Natural killer cell treated with Interleukin-12 subunit alpha and Interleukin-12 subunit beta and Interleukin-15 and Interleukin-18, amount 100 ng/mL, for 72 hours (primary cell): Measurements from ENCODE around the gene LIPG. TPM values are rescaled to one million over a fixed set of nuclear protein-coding genes. Genes with fewer than 3 reads are reported as not detected.

Experiments
- ATAC-seq, 2 donors: fragments of 150-1000 bp; cut with Tn5 transposase in 1 of 2; sonication (Bioruptor Pico), chemical (Tn5 transposase) in 1 of 2; 2 replicates each; pipeline ENCODE4 v1.10.0; 2021
- DNase-seq: peaks from one replicate; pipeline ENCODE4 v3.0.0; 2022; ENCODE audit warnings: low spot score
- H3K27ac Mint-ChIP-seq, 2 donors: 1 replicate in 1 of 2; 2 replicates in 1 of 2; pipeline ENCODE4 v1.8.0; 2022; ENCODE audit warnings: mixed read lengths in 2 of 2, mild to moderate bottlenecking in 1 of 2, moderate library complexity in 1 of 2
- H3K27me3 Mint-ChIP-seq, 2 donors: 1 replicate in 1 of 2; 2 replicates in 1 of 2; pipeline ENCODE4 v1.8.0; 2022; ENCODE audit warnings: mixed read lengths in 2 of 2
- H3K36me3 Mint-ChIP-seq: one replicate; pipeline ENCODE4 v1.8.0; 2022; ENCODE audit warnings: mixed read lengths
- H3K4me1 Mint-ChIP-seq, 2 donors: 1 replicate in 1 of 2; 2 replicates in 1 of 2; pipeline ENCODE4 v1.8.0; 2022; ENCODE audit warnings: low read depth in 2 of 2, mixed read lengths in 2 of 2, mild to moderate bottlenecking in 1 of 2
- H3K4me3 Mint-ChIP-seq: one replicate; pipeline ENCODE4 v1.8.0; 2022; ENCODE audit warnings: mixed read lengths
- H3K9me3 Mint-ChIP-seq: 2 replicates; pipeline ENCODE4 v1.8.0; 2022; ENCODE audit warnings: mixed read lengths
- total RNA-seq, 2 donors: library from RNA; stranded (reverse); gene quantifications; one replicate each; pipeline ENCODE4 v1.2.3, GENCODE V29; 2022

Gene LIPG
- total RNA-seq, 2 donors from 2014 or later, result 0.19 TPM; not detected in 1

DNA sequence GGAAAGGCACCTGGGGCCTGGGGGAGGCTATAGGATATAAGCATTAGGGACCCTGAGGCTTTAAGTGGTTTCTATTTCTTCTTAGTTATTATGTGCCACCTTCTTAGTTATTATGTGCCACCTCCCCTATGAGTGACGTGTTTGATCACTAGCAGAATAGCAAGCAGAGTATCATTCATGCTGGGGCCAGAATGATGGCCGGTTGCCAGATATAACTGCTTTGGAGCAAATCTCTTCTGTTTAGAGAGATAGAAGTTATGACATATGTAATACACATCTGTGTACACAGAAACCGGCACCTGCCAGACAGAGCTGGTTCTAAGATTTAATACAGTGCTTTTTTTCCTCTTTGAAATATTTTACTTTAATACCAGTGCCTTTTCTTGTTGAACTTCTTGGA, 29.4 kb downstream of the LIPG start:
- Mint-ChIP-seq H3K4me1 (no peaks in the 10 kb centered on the region), H3K4me3 (no peak overlapping the region), H3K27me3 (peaks cover 13% of the 10 kb centered on the region in 2 donors), H3K27ac (no peak overlapping the region), H3K9me3 (no peaks in the 10 kb centered on the region), H3K36me3 (no peaks in the 10 kb centered on the region)
- ATAC-seq (no peak), DNase-seq (no peak)

GRCh38 chr18:49591775-49592174, 29.9 kb downstream of the LIPG start:
- Mint-ChIP-seq H3K4me1 (no peaks in the 10 kb centered on the region), H3K4me3 (no peak overlapping the region), H3K27ac (no peak overlapping the region), H3K36me3 (no peaks in the 10 kb centered on the region), H3K9me3 (no peaks in the 10 kb centered on the region), H3K27me3 (peaks cover 13% of the 10 kb centered on the region in 2 donors)
- ATAC-seq, result no peak
- no peak for DNase-seq

- no peak for ATAC-seq
- Mint-ChIP-seq H3K36me3 (no peaks in the 10 kb centered on the region), H3K4me1 (peaks cover 5 to 7% of the 10 kb centered on the region in 2 donors), H3K4me3 (no peak overlapping the region), H3K9me3 (no peaks in the 10 kb centered on the region), H3K27ac (no peak overlapping the region), H3K27me3 (peaks cover 20 to 25% of the 10 kb centered on the region in 2 donors)
- DNase-seq, result no peak
These were observed 34.8 kb downstream of the LIPG start for GRCh38 chr18:49596687-49597086.

DNA sequence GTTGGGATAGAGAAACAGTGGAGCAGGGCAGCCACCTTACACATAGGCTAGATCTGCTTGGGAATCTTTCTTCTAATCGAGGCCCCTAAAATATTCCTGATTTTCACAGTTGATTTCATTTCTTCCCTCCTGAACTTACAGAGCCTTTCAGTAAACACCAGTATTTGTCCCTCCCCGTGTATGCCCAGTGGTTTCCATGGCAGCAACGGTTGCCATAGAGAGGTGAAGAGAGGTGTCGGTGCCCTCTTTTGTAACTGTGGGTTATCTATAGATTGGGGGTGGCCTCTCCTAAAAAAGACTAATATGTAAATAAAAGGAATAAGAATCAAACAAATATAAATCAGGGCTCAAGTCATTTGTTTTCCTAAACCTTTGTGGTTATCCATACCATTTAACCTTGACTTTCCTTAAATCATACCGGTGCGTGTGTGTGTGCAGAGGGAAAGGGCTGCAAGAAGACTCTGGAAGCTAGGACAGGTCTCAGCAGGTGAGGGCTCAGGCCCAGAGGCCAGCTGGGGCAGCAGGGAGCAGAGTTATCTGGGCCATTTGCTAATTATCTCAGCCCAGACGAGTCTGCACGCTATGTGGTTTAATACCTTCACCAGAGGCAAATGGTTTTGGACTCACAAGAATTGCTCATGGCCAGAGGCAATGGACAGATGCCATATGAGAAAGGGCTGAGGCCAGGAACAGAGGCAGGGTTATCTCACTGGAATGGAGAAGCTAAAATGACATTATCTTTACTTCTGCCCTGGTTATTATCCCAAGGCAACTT, 35.5 kb downstream of the LIPG start:
- peaks cover 5 to 7% of the 10 kb centered on the region in 2 donors for H3K4me1 Mint-ChIP-seq
- no peaks in the 10 kb centered on the region for H3K9me3 Mint-ChIP-seq
- no peak for ATAC-seq
- H3K27me3 Mint-ChIP-seq, result peaks cover 15 to 23% of the 10 kb centered on the region in 2 donors
- H3K4me3 Mint-ChIP-seq, result no peak overlapping the region
- no peak for DNase-seq
- no peak overlapping the region for H3K27ac Mint-ChIP-seq
- H3K36me3 Mint-ChIP-seq, result no peaks in the 10 kb centered on the region

GRCh38 chr18:49601211-49601610, 39.4 kb downstream of the LIPG start:
- ATAC-seq, result no peak
- Mint-ChIP-seq H3K4me3 (no peak overlapping the region), H3K27me3 (peaks cover 31 to 32% of the 10 kb centered on the region in 2 donors), H3K9me3 (no peaks in the 10 kb centered on the region), H3K4me1 (peaks cover 5 to 7% of the 10 kb centered on the region in 2 donors), H3K36me3 (peaks cover 9% of the 10 kb centered on the region), H3K27ac (no peak overlapping the region)
- DNase-seq, result no peak

- Mint-ChIP-seq H3K27ac (no peak overlapping the region), H3K4me1 (no peaks in the 10 kb centered on the region), H3K4me3 (no peak overlapping the region), H3K36me3 (peaks cover 9% of the 10 kb centered on the region), H3K27me3 (peaks cover 17 to 23% of the 10 kb centered on the region in 2 donors), H3K9me3 (no peaks in the 10 kb centered on the region)
- no peak for ATAC-seq
- DNase-seq, result no peak
These were observed 46.8 kb downstream of the LIPG start for GRCh38 chr18:49608366-49609255.

DNA sequence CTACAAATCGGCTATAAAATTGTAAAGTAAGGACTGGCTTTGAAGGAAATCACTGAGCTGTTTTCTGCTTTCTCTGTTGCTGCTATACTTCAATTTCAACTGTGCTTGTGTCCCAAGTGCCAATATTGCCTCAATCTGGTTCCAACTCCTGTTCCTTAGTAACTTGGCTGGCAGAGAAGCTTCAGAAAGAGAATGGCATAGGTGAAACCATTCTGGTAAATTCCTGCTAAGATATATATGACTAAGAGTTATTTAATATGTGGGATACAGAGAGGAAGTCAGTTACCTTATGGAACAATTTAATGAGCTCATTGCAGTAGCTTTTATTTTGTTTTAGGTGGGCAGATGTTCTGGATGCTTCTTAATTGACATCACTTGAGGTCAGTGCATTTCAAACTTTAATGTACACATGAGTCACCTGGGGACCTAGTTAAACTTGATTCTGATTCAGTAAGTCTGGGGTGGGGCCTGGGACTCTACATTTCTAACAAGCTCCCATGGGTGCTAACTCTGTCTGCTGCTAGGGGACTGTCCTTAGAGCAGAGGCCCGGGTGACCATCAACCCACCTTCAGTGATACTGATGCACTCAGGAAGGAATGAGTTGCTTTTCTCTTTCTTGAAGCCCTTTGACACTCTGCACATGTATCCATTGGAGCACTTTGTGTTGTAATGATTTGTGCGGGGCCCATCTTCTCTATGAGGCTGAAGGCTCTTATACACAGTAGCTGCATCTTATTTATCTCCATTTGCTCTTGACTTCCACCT, 47.6 kb downstream of the LIPG start:
- Mint-ChIP-seq H3K27ac (no peak overlapping the region), H3K27me3 (peaks cover 19 to 27% of the 10 kb centered on the region in 2 donors), H3K9me3 (no peaks in the 10 kb centered on the region), H3K4me1 (no peaks in the 10 kb centered on the region), H3K4me3 (no peak overlapping the region), H3K36me3 (peaks cover 8% of the 10 kb centered on the region)
- ATAC-seq, result no peak
- DNase-seq, result no peak

- H3K27me3 Mint-ChIP-seq, result peaks cover 18 to 21% of the 10 kb centered on the region in 2 donors
- peaks cover 3% of the 10 kb centered on the region for H3K36me3 Mint-ChIP-seq
- no peak for DNase-seq
- no peaks in the 10 kb centered on the region for H3K9me3 Mint-ChIP-seq
- no peak overlapping the region for H3K4me3 Mint-ChIP-seq
- no peak overlapping the region for H3K27ac Mint-ChIP-seq
- peak in 1 of 2 donors; percentile 28 for ATAC-seq
- no peaks in the 10 kb centered on the region for H3K4me1 Mint-ChIP-seq
These were observed 48.2 kb downstream of the LIPG start for GRCh38 chr18:49610022-49610445.

- Mint-ChIP-seq H3K9me3 (no peaks in the 10 kb centered on the region), H3K27me3 (peaks cover 11 to 12% of the 10 kb centered on the region in 2 donors), H3K36me3 (no peaks in the 10 kb centered on the region), H3K27ac (no peak overlapping the region), H3K4me3 (no peak overlapping the region), H3K4me1 (no peaks in the 10 kb centered on the region)
- ATAC-seq (no peak), DNase-seq (no peak)
These were observed 49.5 kb downstream of the LIPG start for GRCh38 chr18:49611316-49611715.

DNA sequence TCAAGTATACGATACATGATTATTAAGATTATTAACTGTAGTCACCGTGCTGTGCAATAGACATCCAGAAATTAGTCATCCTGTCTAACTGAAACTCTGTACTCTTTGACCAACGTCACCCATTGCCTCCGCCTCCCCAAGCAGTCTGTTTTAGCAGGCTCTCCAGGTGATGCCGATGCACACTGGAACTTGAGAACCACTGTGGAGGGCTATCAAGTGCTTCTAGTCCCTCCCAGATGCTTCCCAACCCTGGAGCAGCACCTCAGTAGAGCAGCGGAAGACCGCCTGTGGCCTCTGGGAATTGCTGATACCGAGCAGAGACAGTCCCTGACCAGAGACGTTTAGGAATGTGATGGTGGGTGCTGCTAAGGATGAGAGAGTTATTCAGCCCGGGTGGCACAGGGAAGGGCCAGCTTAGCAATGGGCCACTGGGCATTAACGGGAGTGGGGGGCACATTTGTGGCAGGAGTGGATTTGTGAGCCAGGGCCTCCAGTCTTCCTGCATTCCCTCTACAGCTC, 50.7 kb downstream of the LIPG start:
- Mint-ChIP-seq H3K4me1 (no peaks in the 10 kb centered on the region), H3K27ac (no peak overlapping the region), H3K4me3 (no peak overlapping the region), H3K9me3 (no peaks in the 10 kb centered on the region), H3K36me3 (no peaks in the 10 kb centered on the region), H3K27me3 (peaks cover 11 to 12% of the 10 kb centered on the region in 2 donors)
- no peak for DNase-seq
- ATAC-seq, result no peak

GRCh38 chr18:49613141-49613640, 51.3 kb downstream of the LIPG start:
- ATAC-seq (no peak), DNase-seq (no peak)
- Mint-ChIP-seq H3K36me3 (no peaks in the 10 kb centered on the region), H3K9me3 (no peaks in the 10 kb centered on the region), H3K4me1 (no peaks in the 10 kb centered on the region), H3K27ac (no peak overlapping the region), H3K27me3 (peaks cover 10 to 11% of the 10 kb centered on the region in 2 donors), H3K4me3 (no peak overlapping the region)

DNA sequence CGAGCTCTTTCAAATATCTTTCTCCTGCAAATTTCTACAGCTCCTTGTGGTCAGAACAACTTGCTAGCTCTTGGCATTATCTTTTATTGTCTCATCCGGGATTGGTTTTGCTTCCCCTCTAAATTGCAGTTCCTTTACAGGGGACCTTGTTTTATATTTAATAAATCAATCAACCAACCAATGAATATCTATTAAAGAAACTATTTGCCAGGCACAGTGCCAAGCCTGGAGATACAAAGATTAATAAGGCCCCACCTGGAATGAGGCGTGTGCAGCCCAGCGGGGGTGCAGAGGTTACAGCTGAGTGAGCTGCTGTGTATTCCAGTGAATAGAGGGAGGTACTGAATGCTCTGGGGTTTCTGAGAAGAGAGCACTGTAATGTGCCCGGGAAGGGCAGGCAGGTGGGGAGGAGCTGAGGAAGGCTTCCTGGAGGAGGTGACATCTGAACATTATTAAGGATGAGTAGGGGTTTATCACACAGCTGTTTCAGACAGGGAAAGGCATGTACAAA, 51.8 kb downstream of the LIPG start:
- Mint-ChIP-seq H3K36me3 (no peaks in the 10 kb centered on the region), H3K27ac (no peak overlapping the region), H3K4me3 (no peak overlapping the region), H3K27me3 (peaks cover 7 to 11% of the 10 kb centered on the region in 2 donors), H3K4me1 (no peaks in the 10 kb centered on the region), H3K9me3 (no peaks in the 10 kb centered on the region)
- ATAC-seq, result no peak
- DNase-seq, result no peak
